ENCODE measurements around the gene SLC9A9.

Gene SLC9A9

DNA sequence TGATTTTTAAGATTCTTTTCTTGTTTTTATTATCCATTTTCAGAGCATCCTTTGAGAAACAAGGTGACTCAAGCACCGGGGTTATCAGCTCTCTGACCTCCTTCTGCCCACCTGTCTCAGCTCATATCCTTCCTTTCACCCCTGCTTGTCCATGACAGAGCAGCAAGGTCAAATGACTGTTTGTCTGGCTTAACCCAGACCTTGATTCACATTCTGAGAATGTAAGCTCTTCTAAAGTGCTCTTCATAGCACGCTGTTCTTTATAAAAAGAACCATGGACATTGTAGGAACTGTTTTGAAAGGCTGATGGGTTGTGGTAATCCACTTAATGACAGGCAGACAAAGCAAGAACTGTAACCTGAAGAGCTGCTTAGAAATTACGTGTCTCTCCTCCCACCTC is 606.2 kb downstream of the SLC9A9 start:
- TF ChIP-seq, protein P1, sequence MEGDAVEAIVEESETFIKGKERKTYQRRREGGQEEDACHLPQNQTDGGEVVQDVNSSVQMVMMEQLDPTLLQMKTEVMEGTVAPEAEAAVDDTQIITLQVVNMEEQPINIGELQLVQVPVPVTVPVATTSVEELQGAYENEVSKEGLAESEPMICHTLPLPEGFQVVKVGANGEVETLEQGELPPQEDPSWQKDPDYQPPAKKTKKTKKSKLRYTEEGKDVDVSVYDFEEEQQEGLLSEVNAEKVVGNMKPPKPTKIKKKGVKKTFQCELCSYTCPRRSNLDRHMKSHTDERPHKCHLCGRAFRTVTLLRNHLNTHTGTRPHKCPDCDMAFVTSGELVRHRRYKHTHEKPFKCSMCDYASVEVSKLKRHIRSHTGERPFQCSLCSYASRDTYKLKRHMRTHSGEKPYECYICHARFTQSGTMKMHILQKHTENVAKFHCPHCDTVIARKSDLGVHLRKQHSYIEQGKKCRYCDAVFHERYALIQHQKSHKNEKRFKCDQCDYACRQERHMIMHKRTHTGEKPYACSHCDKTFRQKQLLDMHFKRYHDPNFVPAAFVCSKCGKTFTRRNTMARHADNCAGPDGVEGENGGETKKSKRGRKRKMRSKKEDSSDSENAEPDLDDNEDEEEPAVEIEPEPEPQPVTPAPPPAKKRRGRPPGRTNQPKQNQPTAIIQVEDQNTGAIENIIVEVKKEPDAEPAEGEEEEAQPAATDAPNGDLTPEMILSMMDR (IDR thresholded peaks at IDR 0.05; ENCODE audit: low read depth, low read length) = no peak
- DNase-seq (ENCODE audit: low read depth in 2 of 2) = peak in 1 of 2 donors; percentile 24
- no peak overlapping the region for H3K4me3 ChIP-seq (replicated peaks in 1 of 2; ENCODE audit: low read depth in 2 of 2, low read length in 2 of 2)

DNA sequence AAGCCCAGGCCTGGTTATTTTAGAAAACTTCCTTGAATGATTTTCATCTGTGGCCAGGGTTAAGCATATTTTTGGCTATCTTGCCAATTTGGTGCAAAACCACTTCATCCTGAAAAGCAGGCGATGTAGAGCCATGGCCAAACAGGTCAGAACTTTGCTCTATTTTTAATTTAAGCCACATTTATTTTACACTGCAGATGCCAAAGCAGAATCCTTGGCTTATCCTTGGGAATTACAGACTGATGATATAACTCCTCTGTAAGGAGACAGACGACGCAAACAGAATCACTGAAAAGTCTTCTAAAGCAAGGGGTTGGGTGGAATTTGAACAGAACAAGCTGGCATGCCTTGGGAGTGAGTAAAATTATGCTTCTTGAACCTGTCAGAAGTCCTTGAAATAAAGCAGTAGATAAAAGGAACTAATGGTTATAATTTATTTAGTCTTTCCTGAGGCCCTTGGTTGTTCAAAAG is 606.8 kb downstream of the SLC9A9 start:
- DNase-seq (ENCODE audit: low read depth in 2 of 2) = peak in 1 of 2 donors; percentile 31
- TF ChIP-seq, protein P1 (IDR thresholded peaks at IDR 0.05; ENCODE audit: low read depth, low read length) = no peak
- no peak overlapping the region for H3K4me3 ChIP-seq (replicated peaks in 1 of 2; ENCODE audit: low read depth in 2 of 2, low read length in 2 of 2)

DNA sequence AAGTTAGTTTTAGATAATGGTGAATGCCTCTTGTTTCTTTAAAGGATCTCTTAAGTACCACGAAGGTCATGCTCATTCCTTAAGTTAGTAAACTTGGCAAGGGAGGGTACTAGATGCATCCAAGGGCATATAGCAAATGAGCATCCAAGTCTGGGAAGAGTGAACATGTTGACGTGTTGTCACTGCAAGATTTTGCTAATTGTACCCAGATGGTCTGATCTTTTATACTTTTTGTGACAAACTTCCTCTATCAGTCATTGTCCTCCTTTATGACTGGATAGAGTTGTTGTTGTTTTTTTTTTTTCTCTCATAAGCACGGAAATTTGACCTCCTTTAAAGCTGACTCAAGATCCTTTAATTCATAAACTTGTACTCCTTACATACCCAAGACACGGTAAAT is 607.4 kb downstream of the SLC9A9 start:
- peak in 1 of 2 donors; percentile 20 for DNase-seq (ENCODE audit: low read depth in 2 of 2)
- no peak overlapping the region for H3K4me3 ChIP-seq (replicated peaks in 1 of 2; ENCODE audit: low read depth in 2 of 2, low read length in 2 of 2)
- TF ChIP-seq, protein P1 (IDR thresholded peaks at IDR 0.05; ENCODE audit: low read depth, low read length) = no peak

DNA sequence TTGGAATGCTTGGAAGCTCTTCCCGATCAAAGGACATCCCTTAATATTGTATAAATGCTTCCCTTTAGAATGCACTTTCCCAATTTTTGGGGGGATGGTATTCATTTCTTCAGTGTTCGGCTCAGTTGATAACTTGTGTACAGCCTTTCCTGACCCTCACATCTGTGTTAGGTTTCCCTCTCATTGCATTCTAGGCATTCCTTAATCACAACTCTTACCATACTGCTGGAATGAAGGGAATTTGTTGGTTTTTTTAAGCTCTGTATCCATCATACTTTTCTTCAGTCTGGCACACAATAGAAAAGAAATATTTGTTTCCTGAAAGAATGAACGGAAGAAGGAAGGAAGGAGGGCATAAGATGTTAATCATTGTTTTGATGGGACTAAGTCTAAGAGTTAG is 609.2 kb downstream of the SLC9A9 start:
- H3K4me3 ChIP-seq (replicated peaks in 1 of 2; ENCODE audit: low read depth in 2 of 2, low read length in 2 of 2) = no peak overlapping the region
- TF ChIP-seq, protein P1 (IDR thresholded peaks at IDR 0.05; ENCODE audit: low read depth, low read length) = no peak
- DNase-seq (ENCODE audit: low read depth in 2 of 2) = peak; percentile 32 to 46

DNA sequence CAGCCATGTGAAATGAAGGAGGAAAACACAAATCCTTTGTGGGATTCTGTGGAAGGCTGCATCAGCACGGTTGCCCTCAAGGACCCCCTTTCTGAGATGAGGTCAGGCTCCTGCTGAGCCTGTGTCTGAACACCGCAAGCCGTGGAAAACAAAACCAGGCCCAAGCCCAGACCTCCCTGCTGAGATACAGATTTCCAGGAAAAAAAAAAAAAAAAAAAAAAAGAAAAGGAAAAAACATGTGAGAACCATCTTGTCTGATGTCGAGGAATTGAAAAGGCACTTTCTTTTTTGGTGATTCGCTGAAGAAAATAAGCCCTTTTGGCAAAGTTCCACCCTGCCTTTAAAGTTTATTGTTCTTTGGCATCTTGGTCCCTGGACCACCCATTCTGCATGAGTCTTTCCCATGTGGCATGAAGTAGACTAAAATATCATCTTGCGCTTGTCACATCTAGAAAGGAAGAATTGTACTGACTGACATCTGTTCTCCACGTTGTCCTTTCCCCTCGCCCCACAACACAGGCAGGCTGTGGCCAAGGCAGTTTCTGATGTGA is 611.1 kb downstream of the SLC9A9 start:
- H3K4me3 ChIP-seq (replicated peaks in 1 of 2; ENCODE audit: low read depth in 2 of 2, low read length in 2 of 2) = no peak overlapping the region
- TF ChIP-seq, protein P1 (IDR thresholded peaks at IDR 0.05; ENCODE audit: low read depth, low read length) = no peak
- DNase-seq (ENCODE audit: low read depth in 2 of 2) = no peak

DNA sequence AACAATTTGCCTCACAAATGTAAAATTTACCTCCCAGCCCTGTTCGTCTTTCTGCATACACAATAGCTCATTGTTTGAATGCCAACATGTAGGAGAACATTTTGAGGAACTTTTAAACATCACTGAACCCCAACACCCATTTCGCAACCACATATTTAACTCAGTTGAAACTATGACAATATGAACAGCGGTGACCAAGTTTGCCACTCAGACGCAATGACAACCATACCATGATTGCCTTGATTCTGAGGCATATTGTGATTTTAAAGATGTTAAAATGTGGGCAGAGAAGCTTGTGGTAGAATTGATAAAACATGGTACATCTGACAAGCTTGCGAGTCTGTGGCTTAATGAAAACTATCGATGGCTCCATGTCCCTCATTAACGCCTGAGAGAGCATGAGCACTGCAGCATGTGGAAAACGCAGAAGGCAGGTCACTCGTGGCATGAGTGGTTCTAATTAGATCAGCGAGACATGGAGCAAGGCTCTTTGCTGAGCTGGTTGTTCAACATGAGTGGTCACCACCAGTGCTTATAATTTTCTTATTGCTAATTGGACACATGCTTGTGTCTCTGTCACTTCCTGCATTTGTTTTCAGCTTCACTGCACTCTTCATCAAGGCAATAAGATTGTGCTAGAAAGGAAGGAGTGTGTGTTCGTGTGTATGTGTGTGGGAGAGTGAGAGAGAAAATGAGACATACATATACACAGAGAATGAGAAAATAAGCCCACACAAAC is 611.9 kb downstream of the SLC9A9 start:
- no peak for DNase-seq (ENCODE audit: low read depth in 2 of 2)
- no peak overlapping the region for H3K4me3 ChIP-seq (replicated peaks in 1 of 2; ENCODE audit: low read depth in 2 of 2, low read length in 2 of 2)
- TF ChIP-seq, protein P1 (IDR thresholded peaks at IDR 0.05; ENCODE audit: low read depth, low read length) = no peak
